HG03025 (cell line): ENCODE results near the gene EPC1.
"Not testable (repeated sequence)": the region's sequence is repeated elsewhere in the genome, so short reads cannot be mapped to it uniquely, and the experiment has no call there.

Experiments used
- ATAC-seq: cut with Tn5 transposase; IDR thresholded peaks from one replicate; pipeline ENCODE4 v1.9.1; 2021; ENCODE audit warnings: mild to moderate bottlenecking, moderate library complexity; ENCODE audit not compliant: unreplicated experiment, low FRiP score

The EPC1 gene

DNA sequence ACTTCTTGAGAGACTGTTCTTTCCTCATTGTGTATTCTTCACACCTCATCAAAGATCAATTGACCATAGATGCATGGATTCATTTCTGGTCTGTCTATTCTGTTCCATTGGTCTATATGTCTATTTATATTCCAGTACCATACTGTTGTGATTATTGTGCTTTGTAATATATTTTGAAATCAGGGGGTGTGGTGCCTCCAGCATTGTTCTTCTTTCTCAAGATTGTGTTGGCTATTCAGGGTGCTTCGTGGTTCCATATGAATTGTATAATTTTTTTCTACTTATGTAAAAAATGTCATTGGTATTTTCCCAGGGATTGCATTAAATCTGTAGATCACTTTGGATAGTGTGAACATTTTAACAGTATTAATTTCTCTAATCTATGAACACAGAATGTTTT lies 106.5 kb downstream of the EPC1 start:
- ATAC-seq = no peak

DNA sequence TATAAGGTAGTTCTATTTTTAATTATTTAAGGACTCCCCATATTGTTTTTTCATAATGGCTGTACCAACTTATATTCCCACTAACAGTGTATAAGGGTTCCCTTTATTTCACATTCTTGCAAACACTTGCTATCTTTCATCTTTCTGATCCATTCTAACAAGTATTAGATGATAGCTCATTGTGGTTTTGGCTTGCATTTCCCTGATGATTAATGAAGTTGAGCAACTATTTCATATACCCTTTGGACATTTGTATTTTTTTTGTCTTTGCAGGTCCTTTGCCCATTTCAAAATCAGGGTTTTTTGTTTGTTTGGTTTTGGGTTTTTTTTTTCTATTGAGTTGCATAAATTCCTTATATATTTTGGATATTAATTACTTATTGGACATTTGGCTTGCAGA lies 107.2 kb downstream of the EPC1 start:
- ATAC-seq = no peak

DNA sequence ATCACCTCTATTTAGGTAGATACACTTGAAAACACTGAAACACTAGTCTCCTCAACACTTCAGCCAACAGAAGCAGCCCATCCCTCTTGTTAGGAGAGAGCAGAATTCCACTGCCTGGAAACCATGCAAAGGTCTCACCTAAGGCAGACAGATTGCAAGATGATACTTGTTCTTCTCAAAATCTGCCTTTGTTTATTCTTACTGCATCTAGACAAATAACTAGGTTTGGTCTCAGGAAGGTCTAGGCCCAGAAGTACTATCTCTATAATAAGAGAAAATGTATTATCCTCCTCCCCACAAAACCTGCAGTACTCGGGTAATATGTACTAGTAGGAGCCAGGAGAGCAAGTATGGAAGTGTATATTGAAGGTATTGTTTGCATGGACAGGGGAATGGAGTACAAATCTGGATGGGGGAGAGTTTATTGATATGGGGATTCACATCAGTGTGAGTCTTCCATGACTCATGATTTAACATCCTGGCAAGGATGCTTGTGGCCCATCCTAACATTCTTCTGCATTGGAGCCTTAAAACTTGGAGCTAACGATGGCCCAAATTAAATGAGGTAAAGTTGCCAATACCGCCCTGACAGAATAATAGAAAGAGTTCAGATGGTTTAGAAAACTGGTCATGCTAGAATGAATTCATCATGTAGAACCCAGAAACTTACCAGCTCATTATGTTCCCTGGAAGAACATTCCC lies 109.2 kb downstream of the EPC1 start:
- no peak for ATAC-seq

DNA sequence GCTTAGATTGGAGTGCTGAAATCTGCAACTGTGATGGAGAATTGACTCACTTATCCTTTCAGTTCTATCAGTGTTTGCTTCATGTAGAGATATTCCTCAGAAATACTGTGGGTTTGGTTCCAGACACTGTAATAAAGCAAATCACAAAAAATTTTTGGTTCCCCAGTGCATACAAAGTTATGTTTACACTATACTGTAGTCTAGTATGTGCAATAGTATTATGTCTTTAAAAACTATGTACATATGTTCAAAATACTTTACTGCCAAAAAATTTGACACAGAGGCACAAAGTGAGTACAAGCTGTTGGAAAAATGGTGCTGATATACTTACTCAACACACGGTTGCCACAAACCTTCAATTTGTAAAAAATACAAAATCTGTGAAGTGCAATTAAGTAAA lies 112.5 kb downstream of the EPC1 start:
- no peak for ATAC-seq

DNA sequence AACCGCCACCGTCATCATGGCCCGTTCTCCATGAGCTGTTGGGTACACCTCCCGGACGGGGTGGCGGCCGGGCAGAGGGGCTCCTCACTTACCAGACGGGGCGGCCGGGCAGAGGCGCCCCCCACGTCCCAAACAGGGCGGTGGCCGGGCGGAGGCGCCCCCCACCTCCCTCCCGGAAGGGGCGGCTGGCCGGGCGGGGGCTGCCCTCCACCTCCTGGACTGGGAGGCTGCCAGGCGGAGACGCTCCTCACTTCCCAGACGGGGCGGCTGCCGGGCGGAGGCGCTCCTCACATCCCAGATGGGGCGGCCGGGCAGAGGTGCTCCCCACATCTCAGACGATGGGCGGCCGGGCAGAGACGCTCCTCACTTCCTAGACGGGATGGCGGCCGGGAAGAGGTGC lies 113.6 kb downstream of the EPC1 start:
- ATAC-seq = not testable (repeated sequence)

DNA sequence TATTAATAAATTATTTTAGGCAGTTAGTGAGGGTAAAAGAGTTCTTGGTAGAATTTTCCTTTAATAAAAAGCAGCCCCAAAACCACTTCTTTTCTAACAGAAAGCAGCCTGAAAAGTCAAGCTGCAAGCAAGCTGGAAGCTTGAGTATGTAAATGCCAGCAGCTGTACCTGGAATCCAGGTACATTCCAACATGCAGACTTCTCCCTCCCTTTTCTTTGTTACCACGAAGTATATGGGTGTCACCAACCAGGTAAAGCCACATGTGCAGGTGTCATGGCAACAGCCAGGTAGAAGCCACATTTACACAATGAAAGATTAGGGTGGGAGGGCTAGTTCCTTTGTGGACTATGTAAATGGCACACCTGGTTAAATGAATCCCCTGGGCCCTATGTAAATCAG lies 114.6 kb downstream of the EPC1 start:
- ATAC-seq = no peak

DNA sequence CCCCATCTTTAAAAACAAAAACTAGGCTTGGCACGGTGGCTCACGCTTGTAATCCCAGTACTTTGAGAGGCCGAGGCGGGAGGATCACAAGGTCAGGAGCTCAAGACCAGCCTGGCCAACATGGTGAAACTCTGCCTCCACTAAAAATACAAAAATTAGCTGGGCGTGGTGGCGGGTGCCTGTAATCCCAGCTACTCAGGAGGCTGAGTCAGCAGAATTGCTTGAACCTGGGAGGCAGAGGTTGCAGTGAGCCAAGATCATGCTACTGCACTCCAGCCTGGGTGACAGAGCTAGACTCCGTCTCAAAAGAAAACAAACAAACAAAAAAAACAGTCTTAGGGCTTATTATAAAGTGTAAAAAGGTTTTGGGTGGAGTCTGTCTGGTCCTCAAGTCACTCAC lies 117.2 kb downstream of the EPC1 start:
- not testable (repeated sequence) for ATAC-seq

DNA sequence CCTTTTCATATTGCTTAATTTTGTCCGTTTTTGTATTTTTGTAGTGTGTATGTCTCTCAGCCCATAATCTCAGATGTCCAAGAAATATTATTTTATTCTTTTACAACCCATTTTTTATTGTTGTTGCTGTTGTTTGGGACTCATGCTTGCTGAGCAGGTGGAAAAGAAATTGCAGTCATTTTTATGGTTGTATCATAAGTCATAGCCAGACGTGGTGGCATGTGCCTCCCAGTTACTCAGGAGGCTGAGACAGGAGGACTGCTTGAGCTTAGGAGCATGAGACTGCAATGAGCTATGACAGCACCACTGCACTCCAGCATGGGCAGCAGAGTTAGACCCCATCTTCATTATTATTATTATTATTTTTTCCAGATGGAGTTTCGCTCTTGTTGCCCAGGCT lies 117.8 kb downstream of the EPC1 start:
- ATAC-seq = no peak

DNA sequence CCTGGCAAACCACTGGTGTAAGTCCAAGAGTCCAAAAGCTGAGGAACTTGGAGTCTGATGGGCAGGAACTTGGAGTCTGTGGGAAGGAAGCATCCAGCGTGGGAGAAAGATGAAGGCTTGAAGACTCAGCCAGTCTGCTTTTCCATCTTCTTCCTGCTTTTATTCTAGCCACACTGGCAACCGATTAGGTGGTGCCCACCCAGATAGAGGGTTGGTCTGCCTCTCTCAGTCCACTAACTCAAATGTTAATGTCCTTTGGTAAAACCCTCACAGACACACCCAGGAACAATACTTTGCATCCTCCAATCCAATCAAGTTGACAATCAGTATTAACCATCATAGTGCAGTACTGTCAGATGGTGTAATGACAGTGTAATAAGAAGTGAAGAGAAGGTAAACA lies 119.2 kb downstream of the EPC1 start:
- no peak for ATAC-seq

DNA sequence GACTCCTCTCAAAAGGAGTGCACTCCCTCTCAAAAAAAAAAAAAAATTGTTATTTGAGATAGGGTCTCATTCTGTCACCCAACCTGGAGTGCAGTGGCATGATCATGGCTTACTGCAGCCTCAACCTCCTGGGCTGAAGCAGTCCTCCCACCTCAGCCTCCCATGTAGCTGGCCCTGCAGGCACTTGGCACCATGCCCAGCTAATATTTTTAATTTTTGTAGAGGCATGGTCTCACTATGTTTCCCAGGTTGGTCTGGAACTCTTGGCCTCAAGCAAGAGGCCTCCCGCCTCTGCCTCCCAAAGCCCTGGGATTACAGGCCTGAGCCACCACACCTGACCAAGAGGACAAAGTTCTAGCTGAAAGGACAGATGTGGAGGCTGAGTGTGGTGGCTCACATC lies 120.3 kb downstream of the EPC1 start:
- no peak for ATAC-seq

DNA sequence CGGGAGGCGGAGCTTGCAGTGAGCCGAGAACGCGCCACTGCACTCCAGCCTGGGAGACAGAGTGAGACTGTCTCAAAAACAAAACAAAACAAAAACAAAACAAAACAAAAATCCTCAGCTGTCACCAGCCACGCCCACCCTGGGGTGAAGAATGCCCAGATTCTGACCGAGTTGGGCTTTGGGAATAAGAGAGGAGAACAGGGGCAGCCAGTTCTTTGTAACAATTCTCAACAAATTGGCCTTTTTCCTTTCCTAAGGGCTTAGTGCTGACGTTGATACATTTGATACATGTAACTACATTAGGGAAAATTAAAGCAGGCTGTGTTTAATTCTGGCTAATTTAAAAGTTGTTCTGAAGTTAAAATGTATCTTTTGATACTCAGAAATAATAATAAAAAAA lies 121.0 kb downstream of the EPC1 start:
- ATAC-seq = no peak

DNA sequence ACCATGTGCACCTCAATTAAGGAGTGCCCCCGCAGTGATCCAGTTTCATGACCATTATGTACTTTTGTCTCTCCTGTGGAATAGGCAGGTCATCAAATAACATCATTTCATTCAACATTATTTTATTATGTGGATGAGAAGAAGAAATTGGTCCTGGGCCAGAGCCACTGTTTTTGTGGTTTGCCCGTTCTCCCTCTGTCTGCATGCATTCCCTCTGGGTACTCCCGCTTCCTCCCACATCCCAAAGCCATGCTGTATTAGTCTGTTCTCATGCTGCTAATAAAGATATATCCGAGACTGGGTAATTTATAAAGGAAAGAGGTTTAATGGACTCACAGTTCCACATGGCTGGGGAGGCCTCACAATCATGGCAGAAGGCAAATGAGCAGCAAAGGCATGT lies 124.6 kb downstream of the EPC1 start:
- ATAC-seq = not testable (repeated sequence)

DNA sequence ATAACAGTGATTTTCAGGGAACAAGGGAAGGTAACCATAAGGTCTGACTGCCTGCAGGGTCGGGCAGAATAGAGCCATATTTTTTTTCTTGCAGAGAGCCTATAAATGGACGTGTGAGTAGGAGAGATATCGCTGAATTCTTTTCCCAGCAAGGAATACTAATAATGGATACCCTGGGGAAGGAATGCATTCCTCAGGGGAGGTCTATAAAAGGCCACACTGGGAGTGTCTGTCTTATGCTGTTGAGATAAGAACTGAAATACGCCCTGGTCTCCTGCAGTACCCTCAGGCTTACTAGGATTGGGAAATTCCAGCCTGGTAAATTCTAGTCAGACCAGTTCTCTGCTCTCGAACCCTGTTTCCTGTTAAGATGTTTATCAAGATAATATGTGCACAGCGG lies 127.8 kb downstream of the EPC1 start:
- not testable (repeated sequence) for ATAC-seq

DNA sequence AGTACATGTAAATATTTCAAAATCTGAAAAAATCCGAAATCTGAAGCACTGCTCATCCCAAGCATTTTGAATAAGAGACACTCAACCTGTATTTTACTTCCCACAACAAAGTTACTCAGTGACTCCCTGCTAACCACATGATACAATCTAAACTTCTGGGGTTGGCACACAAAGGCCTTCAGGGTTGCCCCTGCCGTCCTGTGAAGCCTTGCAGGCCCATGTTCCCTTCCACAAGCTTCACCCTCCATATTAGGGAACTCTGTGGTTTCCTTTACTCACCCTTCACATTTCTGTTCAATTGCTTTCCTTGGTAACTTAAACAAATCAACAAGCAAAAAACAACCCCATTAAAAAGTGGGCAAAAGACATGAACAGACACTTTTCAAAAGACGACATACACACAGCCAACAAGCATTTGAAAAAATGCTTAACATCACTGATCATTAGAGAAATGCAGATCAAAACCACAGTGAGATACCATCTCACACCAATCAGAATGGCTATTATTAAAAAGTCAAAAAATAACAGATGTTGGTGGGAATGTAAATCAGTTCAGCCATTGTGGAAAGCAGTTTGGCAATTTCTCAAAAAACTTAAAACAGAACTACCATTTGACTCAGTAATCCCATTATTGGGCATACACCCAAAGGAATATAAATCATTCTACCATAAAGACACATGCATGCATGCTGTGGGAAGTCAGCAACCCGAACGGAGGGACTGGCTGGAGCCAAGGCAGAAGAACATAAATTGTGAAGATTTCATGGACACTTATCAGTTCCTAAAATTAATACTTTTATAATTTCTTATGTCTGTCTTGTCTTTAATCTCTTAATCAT lies 128.5 kb downstream of the EPC1 start:
- not testable (repeated sequence) for ATAC-seq
